Measurements from ENCODE around the gene PGP. TPM values are rescaled to one million over a fixed set of nuclear protein-coding genes. Genes with fewer than 3 reads are reported as not detected.

PGP gene
- total RNA-seq, 1 donor from 2014 or later = 4.1 TPM

- DNase-seq = peak; percentile 12
These were observed 51.3 kb downstream of the PGP start for GRCh38 chr16:2163211-2163881.

GRCh38 chr16:2162676-2163118 lies 51.9 kb downstream of the PGP start:
- no peak for DNase-seq

GRCh38 chr16:2161911-2162310 lies 52.7 kb downstream of the PGP start:
- DNase-seq = no peak

Other genes starting within 250 kb of the PGP start
- not detected for gene RNF151, start 248.0 kb downstream of the PGP start, total RNA-seq
- gene TBL3, start 242.8 kb downstream of the PGP start, total RNA-seq = 17.5 TPM
- 0.39 TPM for gene NOXO1, start 233.4 kb downstream of the PGP start, total RNA-seq
- gene GFER, start 230.6 kb downstream of the PGP start, total RNA-seq = 5.8 TPM
- 0.69 TPM for gene SYNGR3, start 224.9 kb downstream of the PGP start, total RNA-seq
- gene ZNF598, start 205.0 kb downstream of the PGP start, total RNA-seq = 12.8 TPM
- 2.2 TPM for gene NPW, start 195.1 kb downstream of the PGP start, total RNA-seq
- 20.1 TPM for gene NHERF2, start 187.9 kb downstream of the PGP start, total RNA-seq
- 14.8 TPM for gene NTHL1, start 167.0 kb downstream of the PGP start, total RNA-seq
- gene TSC2, start 166.9 kb downstream of the PGP start, total RNA-seq = 58.9 TPM
- 76.2 TPM for gene PKD1, start 78.9 kb downstream of the PGP start, total RNA-seq
- 1.6 TPM for gene RAB26, start 66.2 kb downstream of the PGP start, total RNA-seq
- gene TRAF7, start 59.1 kb downstream of the PGP start, total RNA-seq = 17.3 TPM
- 0.79 TPM for gene CASKIN1, start 18.2 kb downstream of the PGP start, total RNA-seq
- 9.4 TPM for gene MLST8, start 9.4 kb downstream of the PGP start, total RNA-seq
- gene BRICD5, start 4.0 kb downstream of the PGP start, total RNA-seq = 2.7 TPM
- gene E4F1, start 8.8 kb upstream of the PGP start, total RNA-seq = 23.2 TPM
- gene DNASE1L2, start 21.6 kb upstream of the PGP start, total RNA-seq = 17.3 TPM
- 24.3 TPM for gene ECI1, start 36.7 kb upstream of the PGP start, total RNA-seq
- gene RNPS1, start 53.3 kb upstream of the PGP start, total RNA-seq = 57.3 TPM
- gene ABCA3, start 125.9 kb upstream of the PGP start, total RNA-seq = 3.5 TPM
- gene CCNF, start 214.6 kb upstream of the PGP start, total RNA-seq = 7.8 TPM
- gene TEDC2, start 245.3 kb upstream of the PGP start, total RNA-seq = 3.4 TPM